HepG2 (cell line): ENCODE measurements around the gene IFIT2.

Source experiments
- FOSL1 ChIP-seq: sonication (generic); formaldehyde crosslinking; IDR thresholded peaks from 2 replicates; pipeline ENCODE4 v1.9.0; 2021; ENCODE audit warnings: missing genetic modification reagents, borderline replicate concordance
- GMEB2 ChIP-seq: IDR thresholded peaks from 2 replicates; pipeline ENCODE4 v1.6.1; 2016; ENCODE audit warnings: missing biosample characterization, missing genetic modification reagents, low read depth
- KLF6 ChIP-seq: IDR thresholded peaks from 2 replicates; pipeline ENCODE4 v1.8.0; 2016; ENCODE audit warnings: missing biosample characterization, missing genetic modification reagents
- MEIS2 ChIP-seq: sonication (generic); formaldehyde crosslinking; IDR thresholded peaks from 2 replicates; pipeline ENCODE4 v1.9.0; 2021; ENCODE audit warnings: mild to moderate bottlenecking, missing genetic modification reagents
- PITX1 ChIP-seq: sonication (generic); formaldehyde crosslinking; IDR thresholded peaks from 2 replicates; pipeline ENCODE4 v1.5.1; 2020; ENCODE audit warnings: mild to moderate bottlenecking, missing genetic modification reagents
- RBAK ChIP-seq: sonication (generic); formaldehyde crosslinking; IDR thresholded peaks from 2 replicates; pipeline ENCODE4 v1.5.1; 2020; ENCODE audit warnings: mild to moderate bottlenecking, missing genetic modification reagents
- SUZ12 ChIP-seq: fragments of 150-350 bp; IDR thresholded peaks from 2 replicates; pipeline ENCODE4 v1.6.1; 2014; ENCODE audit warnings: low read depth, low read length
- ZC3H13 ChIP-seq: sonication (generic); formaldehyde crosslinking; IDR thresholded peaks from 2 replicates; pipeline ENCODE4 v1.8.1; 2023; ENCODE audit warnings: mild to moderate bottlenecking, missing genetic modification reagents, moderate library complexity
- ZNF550 ChIP-seq: sonication (generic); formaldehyde crosslinking; IDR thresholded peaks from 2 replicates; pipeline ENCODE4 v1.4.0; 2020; ENCODE audit warnings: mild to moderate bottlenecking, missing genetic modification reagents, borderline replicate concordance
- TF ChIP-seq, protein P1 (sequence below), 2 experiments: sonication (generic) in 1 of 2; formaldehyde crosslinking in 1 of 2; IDR thresholded peaks; 2 replicates each; pipeline versions ENCODE4 v1.5.1 to v1.6.1; 2011 to 2020; ENCODE audit warnings: borderline replicate concordance in 1 of 2, low read depth in 1 of 2, low read length in 1 of 2, mild to moderate bottlenecking in 1 of 2, missing genetic modification reagents in 1 of 2, moderate library complexity in 1 of 2
- TF ChIP-seq, protein P2 (sequence below): IDR thresholded peaks from 2 replicates; pipeline ENCODE4 v1.6.1; 2016; ENCODE audit warnings: missing compliant biosample characterization, missing genetic modification reagents, borderline replicate concordance
- TF ChIP-seq, protein P3 (sequence below): sonication (generic); formaldehyde crosslinking; IDR thresholded peaks from 2 replicates; pipeline ENCODE4 v1.5.0; 2020; ENCODE audit warnings: mild to moderate bottlenecking, missing genetic modification reagents, moderate library complexity

DNA sequence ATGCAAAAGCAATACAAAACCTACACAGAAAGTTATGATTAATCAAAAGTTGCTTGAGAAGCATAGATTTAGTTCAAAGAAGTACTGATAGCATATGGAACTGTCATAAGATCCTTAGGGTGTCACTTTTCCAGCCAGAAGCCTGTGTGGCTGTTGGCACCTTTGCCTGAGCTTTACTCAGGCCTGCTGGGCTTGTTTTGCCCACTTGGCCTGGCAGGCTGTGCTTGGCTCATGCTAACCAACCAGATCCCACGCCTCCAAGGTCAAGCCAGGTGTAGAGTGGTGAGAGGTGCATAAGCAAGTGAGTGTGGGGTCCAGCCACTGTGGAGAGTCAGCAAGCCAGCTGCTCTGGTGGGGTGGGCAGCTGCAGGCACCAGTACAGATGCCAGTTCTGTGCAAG is 38.3 kb upstream of the IFIT2 start:
- TF ChIP-seq, protein P1, sequence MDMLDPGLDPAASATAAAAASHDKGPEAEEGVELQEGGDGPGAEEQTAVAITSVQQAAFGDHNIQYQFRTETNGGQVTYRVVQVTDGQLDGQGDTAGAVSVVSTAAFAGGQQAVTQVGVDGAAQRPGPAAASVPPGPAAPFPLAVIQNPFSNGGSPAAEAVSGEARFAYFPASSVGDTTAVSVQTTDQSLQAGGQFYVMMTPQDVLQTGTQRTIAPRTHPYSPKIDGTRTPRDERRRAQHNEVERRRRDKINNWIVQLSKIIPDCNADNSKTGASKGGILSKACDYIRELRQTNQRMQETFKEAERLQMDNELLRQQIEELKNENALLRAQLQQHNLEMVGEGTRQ (IDR thresholded peaks at IDR 0.05; ENCODE audit: low read depth, low read length): no peak
- TF ChIP-seq, protein P1 (CRISPR knock-in tag; IDR thresholded peaks at IDR 0.05; ENCODE audit: borderline replicate concordance): no peak
- no peak for TF ChIP-seq RBAK (CRISPR knock-in tag)
- no peak for TF ChIP-seq SUZ12
- TF ChIP-seq GMEB2 (CRISPR knock-in tag): no peak
- TF ChIP-seq, protein P2, sequence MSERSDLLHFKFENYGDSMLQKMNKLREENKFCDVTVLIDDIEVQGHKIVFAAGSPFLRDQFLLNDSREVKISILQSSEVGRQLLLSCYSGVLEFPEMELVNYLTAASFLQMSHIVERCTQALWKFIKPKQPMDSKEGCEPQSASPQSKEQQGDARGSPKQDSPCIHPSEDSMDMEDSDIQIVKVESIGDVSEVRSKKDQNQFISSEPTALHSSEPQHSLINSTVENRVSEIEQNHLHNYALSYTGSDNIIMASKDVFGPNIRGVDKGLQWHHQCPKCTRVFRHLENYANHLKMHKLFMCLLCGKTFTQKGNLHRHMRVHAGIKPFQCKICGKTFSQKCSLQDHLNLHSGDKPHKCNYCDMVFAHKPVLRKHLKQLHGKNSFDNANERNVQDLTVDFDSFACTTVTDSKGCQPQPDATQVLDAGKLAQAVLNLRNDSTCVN (CRISPR knock-in tag): no peak
- no peak for TF ChIP-seq ZC3H13 (CRISPR knock-in tag)
- no peak for TF ChIP-seq PITX1
- no peak for TF ChIP-seq MEIS2
- TF ChIP-seq FOSL1 (CRISPR knock-in tag): no peak
- TF ChIP-seq, protein P3, sequence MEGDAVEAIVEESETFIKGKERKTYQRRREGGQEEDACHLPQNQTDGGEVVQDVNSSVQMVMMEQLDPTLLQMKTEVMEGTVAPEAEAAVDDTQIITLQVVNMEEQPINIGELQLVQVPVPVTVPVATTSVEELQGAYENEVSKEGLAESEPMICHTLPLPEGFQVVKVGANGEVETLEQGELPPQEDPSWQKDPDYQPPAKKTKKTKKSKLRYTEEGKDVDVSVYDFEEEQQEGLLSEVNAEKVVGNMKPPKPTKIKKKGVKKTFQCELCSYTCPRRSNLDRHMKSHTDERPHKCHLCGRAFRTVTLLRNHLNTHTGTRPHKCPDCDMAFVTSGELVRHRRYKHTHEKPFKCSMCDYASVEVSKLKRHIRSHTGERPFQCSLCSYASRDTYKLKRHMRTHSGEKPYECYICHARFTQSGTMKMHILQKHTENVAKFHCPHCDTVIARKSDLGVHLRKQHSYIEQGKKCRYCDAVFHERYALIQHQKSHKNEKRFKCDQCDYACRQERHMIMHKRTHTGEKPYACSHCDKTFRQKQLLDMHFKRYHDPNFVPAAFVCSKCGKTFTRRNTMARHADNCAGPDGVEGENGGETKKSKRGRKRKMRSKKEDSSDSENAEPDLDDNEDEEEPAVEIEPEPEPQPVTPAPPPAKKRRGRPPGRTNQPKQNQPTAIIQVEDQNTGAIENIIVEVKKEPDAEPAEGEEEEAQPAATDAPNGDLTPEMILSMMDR (CRISPR knock-in tag): no peak
- TF ChIP-seq KLF6 (CRISPR knock-in tag): no peak
- TF ChIP-seq ZNF550 (CRISPR knock-in tag): no peak
